GM12864 (cell line): Measurements from ENCODE around the gene ULBP2.
"Not testable (repeated sequence)": the region's sequence is repeated elsewhere in the genome, so short reads cannot be mapped to it uniquely, and the experiment has no call there.

Experiments
- DNase-seq: peaks from one replicate; pipeline ENCODE4 v3.0.0-alpha.2; 2011; ENCODE audit warnings: low read depth
- H3K4me3 ChIP-seq: 2 replicates; pipeline ENCODE4 v1.5.1; 2011; ENCODE audit warnings: mild to moderate bottlenecking, low read depth, low read length, control low read depth
- TF ChIP-seq, protein P1 (sequence below): IDR thresholded peaks from 2 replicates; pipeline ENCODE4 v1.5.1; 2011; ENCODE audit warnings: low read depth, mild to moderate bottlenecking, moderate library complexity, low read length, control low read depth, inconsistent platforms; ENCODE audit errors: missing control alignments

Gene ULBP2

DNA sequence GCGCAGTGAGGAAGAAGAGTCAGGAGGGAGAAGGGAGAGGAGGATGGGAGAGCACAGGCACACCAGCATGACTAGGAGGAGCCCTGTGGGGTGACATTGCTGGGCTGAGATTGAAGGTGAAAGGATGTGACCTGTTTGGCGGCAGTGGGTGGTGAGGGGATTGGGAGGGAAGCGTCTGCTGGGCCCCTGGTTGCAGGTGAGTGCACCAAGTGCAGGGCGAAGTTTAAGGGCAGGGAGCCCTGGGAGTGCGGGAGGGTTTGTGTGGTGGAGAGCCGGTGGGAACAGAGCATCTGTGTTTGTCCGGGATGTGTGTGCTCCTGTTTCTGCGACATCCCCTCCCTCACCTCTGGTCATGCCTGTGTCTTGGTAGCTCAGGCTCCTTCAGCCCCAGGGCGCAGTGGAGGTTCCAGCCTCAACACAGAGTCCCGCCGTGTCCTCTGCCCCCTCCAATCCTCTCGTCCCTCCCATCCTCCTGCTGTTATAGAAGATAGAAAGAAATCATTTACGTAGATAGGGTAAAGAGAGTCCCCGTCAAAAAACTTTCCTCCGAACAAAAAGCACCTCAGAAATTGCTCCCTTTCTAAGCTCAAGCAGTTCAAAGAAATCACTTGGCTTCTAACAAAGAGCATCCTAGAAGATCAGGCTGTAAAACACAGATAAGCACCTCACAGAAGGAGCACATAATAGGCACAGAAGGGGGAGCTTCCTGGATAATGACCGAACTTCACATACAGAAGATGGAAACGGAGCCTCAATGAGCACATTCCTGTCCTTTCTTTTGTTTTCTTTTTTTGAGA, 46.9 kb downstream of the ULBP2 start:
- TF ChIP-seq, protein P1, sequence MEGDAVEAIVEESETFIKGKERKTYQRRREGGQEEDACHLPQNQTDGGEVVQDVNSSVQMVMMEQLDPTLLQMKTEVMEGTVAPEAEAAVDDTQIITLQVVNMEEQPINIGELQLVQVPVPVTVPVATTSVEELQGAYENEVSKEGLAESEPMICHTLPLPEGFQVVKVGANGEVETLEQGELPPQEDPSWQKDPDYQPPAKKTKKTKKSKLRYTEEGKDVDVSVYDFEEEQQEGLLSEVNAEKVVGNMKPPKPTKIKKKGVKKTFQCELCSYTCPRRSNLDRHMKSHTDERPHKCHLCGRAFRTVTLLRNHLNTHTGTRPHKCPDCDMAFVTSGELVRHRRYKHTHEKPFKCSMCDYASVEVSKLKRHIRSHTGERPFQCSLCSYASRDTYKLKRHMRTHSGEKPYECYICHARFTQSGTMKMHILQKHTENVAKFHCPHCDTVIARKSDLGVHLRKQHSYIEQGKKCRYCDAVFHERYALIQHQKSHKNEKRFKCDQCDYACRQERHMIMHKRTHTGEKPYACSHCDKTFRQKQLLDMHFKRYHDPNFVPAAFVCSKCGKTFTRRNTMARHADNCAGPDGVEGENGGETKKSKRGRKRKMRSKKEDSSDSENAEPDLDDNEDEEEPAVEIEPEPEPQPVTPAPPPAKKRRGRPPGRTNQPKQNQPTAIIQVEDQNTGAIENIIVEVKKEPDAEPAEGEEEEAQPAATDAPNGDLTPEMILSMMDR, result no peak

DNA sequence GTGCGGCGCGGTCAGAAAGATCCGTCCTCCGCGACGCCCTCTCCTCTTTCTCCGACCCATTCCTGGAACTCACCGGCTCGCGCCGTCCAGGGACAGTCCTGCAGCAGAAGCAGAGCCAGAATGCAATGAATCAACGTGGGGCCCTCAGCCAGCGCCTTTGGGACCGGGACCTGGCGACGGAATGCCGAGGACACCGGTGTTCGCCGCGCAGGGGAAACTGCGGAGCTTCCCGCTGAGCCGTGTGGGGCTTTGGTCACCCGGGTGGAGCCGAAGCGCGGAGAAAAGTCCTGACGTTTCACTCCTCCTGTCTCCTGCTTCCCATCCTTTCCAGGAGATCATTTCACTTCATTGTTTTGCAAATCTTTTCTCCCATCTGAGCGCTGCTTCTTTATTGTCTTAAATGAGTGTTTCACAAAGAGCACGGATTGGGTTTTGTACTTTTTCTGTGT, 48.4 kb downstream of the ULBP2 start:
- no peak for DNase-seq
- no peak overlapping the region; the same call in 1 of the 2 replicates for H3K4me3 ChIP-seq
- TF ChIP-seq, protein P1, result no peak

More for the DNA sequence above, 46.9 kb downstream of the ULBP2 start:
- no peak overlapping the region for H3K4me3 ChIP-seq
- no peak for DNase-seq

- H3K4me3 ChIP-seq, result no peak overlapping the region; the same call in none of the 2 replicates
- TF ChIP-seq, protein P1, result no peak
- DNase-seq, result no peak
Measured at GRCh38 chr6:149990661-149991471, 49.1 kb downstream of the ULBP2 start.

DNA sequence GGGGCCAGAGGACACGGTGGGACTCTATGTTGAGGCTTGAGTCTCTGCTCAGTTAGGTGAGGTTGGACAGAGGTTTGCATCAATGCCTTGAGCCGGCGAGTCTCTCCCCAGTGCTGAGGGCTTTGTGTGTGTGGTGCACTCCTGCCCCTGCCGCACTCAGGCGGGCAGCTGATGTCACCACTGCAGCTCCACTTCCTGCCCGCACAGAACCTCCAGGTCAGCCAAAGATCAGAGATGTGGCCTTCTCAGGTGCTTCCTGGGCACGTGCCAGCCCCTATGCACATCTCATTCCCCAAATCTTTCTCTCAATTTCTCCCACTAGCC, 49.6 kb downstream of the ULBP2 start:
- DNase-seq, result not testable (repeated sequence)

GRCh38 chr6:149991838-149992237, 50.0 kb downstream of the ULBP2 start:
- H3K4me3 ChIP-seq, result no peak overlapping the region
- no peak for DNase-seq
- TF ChIP-seq, protein P1, result no peak

More for the DNA sequence above, 49.6 kb downstream of the ULBP2 start:
- not testable (repeated sequence) for H3K4me3 ChIP-seq

- DNase-seq, result no peak
- no peak overlapping the region for H3K4me3 ChIP-seq
- TF ChIP-seq, protein P1, result no peak
Measured at GRCh38 chr6:149995235-149995750, 53.5 kb downstream of the ULBP2 start.

- TF ChIP-seq, protein P1, result no peak
- no peak for DNase-seq
- no peak overlapping the region for H3K4me3 ChIP-seq
Measured at GRCh38 chr6:149995971-149996370, 54.2 kb downstream of the ULBP2 start.
